Retinal pigment epithelial cell (primary cell): Measurements from ENCODE around the gene OLFM3.
A peak's percentile ranks its signal among the peaks of the same experiment; 100 is the strongest.

ENCODE experiments used
- DNase-seq: peaks from one replicate; pipeline ENCODE4 v3.0.0-alpha.2; 2010; ENCODE audit warnings: low read depth
- H3K4me3 ChIP-seq: 2 replicates; pipeline ENCODE4 v1.5.1; 2011; ENCODE audit warnings: mild to moderate bottlenecking, low read length, control low read depth, moderate library complexity
- TF ChIP-seq, protein P1 (sequence below): conservative IDR thresholded peaks from 2 replicates; pipeline ENCODE4 v1.5.1; 2011; ENCODE audit warnings: low read depth, low read length, control low read depth, inconsistent platforms

OLFM3 gene

DNA sequence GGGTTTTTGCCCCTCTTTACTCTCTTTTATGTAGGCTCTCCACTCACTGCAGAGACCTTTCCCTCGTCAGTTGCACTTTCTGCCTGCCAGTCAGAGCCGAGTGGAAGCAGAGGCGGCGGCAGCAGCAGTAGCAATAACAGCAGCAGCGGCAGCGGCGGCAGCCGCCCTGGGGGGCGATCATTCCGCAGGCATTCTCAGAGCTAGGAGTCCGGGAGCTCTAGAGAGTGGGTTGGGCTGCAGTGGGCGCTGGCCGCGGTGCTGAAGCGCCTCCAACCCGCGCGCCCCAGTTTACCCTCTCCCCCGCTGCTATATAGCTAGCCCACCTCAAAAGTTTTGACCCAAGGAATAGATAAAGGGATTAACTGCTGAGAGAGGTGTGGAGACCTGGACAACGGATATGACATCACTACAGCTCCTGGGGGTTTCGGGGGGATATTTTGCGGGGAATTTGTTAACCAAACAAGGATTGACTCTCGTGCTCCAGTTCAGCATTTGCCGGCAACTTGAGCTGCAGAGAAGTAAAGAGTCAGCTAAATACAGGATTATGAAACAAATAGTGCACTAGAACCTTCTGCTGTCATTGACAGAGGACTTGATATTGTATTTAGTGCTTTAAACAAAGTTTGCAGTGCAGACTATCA is at the start of gene OLFM3:
OLFM3 (minus strand) TSS at position 102 of the 641 bp plus-strand sequence.
- DNase-seq: peak; percentile 17
- TF ChIP-seq, protein P1, sequence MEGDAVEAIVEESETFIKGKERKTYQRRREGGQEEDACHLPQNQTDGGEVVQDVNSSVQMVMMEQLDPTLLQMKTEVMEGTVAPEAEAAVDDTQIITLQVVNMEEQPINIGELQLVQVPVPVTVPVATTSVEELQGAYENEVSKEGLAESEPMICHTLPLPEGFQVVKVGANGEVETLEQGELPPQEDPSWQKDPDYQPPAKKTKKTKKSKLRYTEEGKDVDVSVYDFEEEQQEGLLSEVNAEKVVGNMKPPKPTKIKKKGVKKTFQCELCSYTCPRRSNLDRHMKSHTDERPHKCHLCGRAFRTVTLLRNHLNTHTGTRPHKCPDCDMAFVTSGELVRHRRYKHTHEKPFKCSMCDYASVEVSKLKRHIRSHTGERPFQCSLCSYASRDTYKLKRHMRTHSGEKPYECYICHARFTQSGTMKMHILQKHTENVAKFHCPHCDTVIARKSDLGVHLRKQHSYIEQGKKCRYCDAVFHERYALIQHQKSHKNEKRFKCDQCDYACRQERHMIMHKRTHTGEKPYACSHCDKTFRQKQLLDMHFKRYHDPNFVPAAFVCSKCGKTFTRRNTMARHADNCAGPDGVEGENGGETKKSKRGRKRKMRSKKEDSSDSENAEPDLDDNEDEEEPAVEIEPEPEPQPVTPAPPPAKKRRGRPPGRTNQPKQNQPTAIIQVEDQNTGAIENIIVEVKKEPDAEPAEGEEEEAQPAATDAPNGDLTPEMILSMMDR: no peak
- H3K4me3 ChIP-seq: peak within 1 kb of the TSS; percentile 1

DNA sequence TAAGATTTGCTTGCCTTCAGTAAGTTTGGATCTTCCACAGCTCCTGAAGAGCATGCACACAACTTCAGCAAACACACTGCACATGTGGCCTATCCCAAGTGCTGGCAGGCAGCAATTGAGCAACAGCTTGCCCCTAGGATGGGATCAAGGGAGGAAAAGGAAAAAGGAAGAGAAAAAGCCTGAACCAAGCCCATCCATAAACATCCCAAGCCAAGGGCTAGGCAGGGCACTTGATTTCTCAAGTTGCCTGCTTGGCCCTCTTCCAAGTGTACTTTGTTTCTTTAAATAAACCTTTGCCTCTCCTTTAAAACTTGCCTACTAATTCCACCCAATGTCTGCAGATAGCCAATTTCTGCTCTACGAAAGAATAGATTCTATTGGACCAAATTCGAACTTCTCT is 49.0 kb upstream of the OLFM3 start:
- TF ChIP-seq, protein P1: no peak
- H3K4me3 ChIP-seq: no peak overlapping the region
- DNase-seq: no peak

DNA sequence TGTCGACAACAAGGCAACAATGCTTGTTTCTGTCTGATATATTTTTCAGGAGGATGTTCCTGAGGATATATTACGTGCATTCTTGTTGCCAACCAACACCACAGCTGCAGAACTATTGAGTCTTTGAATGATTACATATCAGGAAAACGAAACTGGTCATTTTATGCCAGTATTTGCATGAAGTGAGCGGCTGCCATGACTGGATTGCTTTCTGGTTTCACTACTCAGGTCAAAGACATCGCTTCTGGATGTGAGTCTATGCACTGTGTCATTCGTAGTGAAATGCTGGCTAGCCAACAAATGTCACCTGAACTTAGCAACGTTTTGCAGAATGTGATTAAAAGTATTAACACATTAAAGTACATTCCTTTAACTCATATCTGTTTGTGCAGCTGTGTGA is 35.8 kb upstream of the OLFM3 start:
- no peak overlapping the region for H3K4me3 ChIP-seq
- no peak for DNase-seq
- TF ChIP-seq, protein P1: no peak

DNA sequence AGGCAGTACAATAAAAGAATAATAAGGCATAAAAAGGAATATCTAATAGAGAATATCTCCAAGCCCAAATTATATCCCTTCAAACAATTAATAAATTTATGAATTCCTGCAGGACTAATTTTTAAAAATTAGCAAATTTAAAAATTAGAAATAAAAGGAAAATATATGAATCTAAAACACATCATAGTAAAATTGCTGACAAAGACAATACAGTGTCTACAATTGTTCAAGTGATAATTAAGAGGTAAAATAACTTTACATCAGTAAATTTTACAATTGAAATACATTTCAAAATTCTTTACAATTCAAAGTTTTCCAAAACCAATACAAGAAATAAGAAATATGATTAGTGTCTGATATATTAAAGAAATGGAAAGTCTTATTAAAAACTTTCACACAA is 22.8 kb upstream of the OLFM3 start:
- TF ChIP-seq, protein P1: no peak
- no peak for DNase-seq
- no peak overlapping the region for H3K4me3 ChIP-seq

DNA sequence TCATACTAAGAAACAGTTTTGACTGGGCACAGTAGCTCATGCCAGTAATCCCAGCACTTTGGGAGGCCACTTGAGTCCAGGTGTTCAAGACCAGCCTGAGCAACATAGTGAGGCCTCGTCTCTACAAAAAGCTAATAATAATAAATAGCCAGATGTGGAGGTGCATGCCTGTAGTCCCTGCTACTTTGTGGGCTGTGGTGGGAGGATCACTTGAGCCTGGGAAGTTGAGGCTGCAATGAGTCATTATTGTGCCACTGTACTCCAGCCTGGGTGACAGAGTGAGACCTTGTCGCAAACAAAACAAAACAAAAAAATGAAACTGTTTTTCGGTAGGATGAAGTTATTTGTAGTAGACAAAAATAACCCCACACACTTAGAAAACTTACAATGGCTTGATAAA is 19.0 kb upstream of the OLFM3 start:
- TF ChIP-seq, protein P1: no peak
- no peak for DNase-seq

DNA sequence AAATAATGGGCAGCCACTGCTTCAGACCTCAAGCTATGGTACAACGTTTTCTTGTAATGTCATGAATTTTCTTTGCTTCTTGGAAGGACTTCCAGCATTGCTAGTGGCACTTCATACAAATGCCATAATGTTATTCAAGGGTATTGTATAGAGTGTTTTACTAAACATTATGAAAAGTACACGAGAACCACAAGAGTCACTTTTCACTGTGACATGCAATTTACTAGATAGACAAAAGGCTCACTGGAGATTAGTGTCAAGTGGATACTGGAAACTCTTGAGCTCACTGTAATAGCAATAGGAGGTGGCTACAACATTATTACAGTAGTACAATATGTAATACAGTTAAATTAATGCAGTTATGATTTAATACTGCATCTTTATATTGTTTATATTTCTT is 5.3 kb upstream of the OLFM3 start:
- TF ChIP-seq, protein P1: no peak
- no peak overlapping the region for H3K4me3 ChIP-seq
- DNase-seq: no peak

More for the DNA sequence above, 19.0 kb upstream of the OLFM3 start:
- H3K4me3 ChIP-seq: no peak overlapping the region

DNA sequence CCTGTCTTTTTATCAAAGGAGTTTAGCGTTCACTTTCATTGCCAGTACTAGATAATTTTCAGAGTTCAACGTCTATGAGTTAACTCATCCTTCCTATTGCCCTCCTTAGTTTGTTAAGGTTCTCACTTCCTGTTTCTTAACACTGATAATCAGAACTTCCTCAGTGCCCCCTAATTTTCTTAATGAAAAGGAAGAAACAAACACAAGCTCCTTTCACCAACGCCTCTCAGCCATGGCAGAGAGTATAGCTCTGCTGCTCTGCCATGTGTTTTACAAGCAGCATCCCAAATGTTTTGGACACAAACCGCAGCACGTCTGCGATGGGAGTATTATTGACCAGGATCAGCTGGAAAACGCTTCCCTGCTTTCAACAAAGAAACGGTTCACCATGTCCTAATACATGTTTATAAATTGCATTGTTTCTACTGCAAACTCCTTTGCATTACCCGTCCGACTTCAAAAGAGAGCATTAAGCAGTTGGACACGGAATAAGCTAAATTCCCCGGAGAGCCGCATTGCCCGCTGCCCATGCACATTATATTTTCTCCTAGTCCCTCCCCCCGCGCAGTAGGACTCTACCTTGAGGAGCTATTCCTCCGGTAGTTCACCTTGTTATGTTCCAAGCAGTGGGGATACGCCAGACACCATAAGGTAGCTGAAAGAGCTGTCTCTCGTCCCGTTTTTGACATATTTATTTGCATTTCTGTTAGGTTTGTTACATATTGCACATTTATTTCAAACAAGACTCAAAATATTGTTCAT is 561 bp downstream of the OLFM3 start:
- DNase-seq: no peak
- peak overlapping the region; percentile 1 for H3K4me3 ChIP-seq
- TF ChIP-seq, protein P1: no peak
